H1 (cell line): ENCODE results near the gene ZNF446. TPM values are rescaled to one million over a fixed set of nuclear protein-coding genes. Genes with fewer than 3 reads are reported as not detected.

ENCODE experiments used
- CTCF ChIA-PET: fragments of 300-600 bp; sonication (Branson Sonifier 250); formaldehyde crosslinking; loops from one replicate; lab custom pipeline; 2021; ENCODE audit not compliant: partially characterized antibody; lab: Charles Lee
- POLR2A ChIA-PET: fragments of 300-600 bp; sonication (Branson Sonifier 250); formaldehyde crosslinking; loops from one replicate; lab custom pipeline; 2021; ENCODE audit warnings: inconsistent platforms; ENCODE audit not compliant: partially characterized antibody; lab: Charles Lee
- DNase-seq, 2 experiments: peaks; one replicate each; pipeline versions ENCODE4 v3.0.0 to v3.0.0-alpha.2; 2010 to 2022; ENCODE audit warnings: low spot score in 2 of 2, low read depth in 1 of 2, mixed read lengths in 1 of 2
- FAIRE-seq: peaks from 2 replicates; lab custom pipeline; 2011; peaks lifted over from hg19 to GRCh38; lab: Jason Lieb, UNC
- H2AFZ ChIP-seq: 2 replicates; pipeline ENCODE4 v1.8.1; 2012; ENCODE audit warnings: low read length, inconsistent platforms
- H2AK5ac ChIP-seq: 2 replicates; pipeline ENCODE4 v1.6.1; 2013; ENCODE audit warnings: low read depth, low read length
- H2BK120ac ChIP-seq: replicated peaks from 2 replicates; pipeline ENCODE3; 2013; ENCODE audit warnings: low read depth, low read length, inconsistent platforms
- H2BK12ac ChIP-seq: 2 replicates; pipeline ENCODE4 v1.6.1; 2013; ENCODE audit warnings: low read depth, low read length
- H2BK15ac ChIP-seq: 2 replicates; pipeline ENCODE4 v1.6.1; 2013; ENCODE audit warnings: low read length
- H2BK20ac ChIP-seq: 2 replicates; pipeline ENCODE4 v1.6.1; 2013; ENCODE audit warnings: low read length
- H2BK5ac ChIP-seq: 2 replicates; pipeline ENCODE4 v1.6.1; 2013; ENCODE audit warnings: low read depth, low read length
- H3K14ac ChIP-seq: 2 replicates; pipeline ENCODE4 v1.6.1; 2013; ENCODE audit warnings: inconsistent platforms; ENCODE audit not compliant: insufficient read length
- H3K18ac ChIP-seq: 2 replicates; pipeline ENCODE4 v1.6.1; 2013; ENCODE audit warnings: low read length; ENCODE audit errors: extremely low read depth
- H3K23ac ChIP-seq: 2 replicates; pipeline ENCODE4 v1.6.1; 2013; ENCODE audit warnings: inconsistent platforms; ENCODE audit not compliant: insufficient read length
- H3K23me2 ChIP-seq: 2 replicates; pipeline ENCODE4 v1.6.1; 2013; ENCODE audit warnings: low read depth, low read length
- H3K27ac ChIP-seq: 2 replicates; pipeline ENCODE4 v1.6.1; 2011; ENCODE audit warnings: low read depth, low read length, inconsistent platforms
- H3K27me3 ChIP-seq, 4 experiments: replicated peaks in 1 of 4; 1 replicate in 1 of 4; 2 replicates in 3 of 4; pipeline versions ENCODE4 v1.6.1 to v1.8.1; 2011 to 2013; ENCODE audit warnings: low read length in 3 of 4, mild to moderate bottlenecking in 3 of 4, inconsistent platforms in 2 of 4, mixed read lengths in 2 of 4, moderate library complexity in 1 of 4; ENCODE audit not compliant: control insufficient read depth in 3 of 4, insufficient read depth in 3 of 4; ENCODE audit errors: extremely low read depth in 1 of 4
- H3K36me3 ChIP-seq, 4 experiments: 2 replicates each; pipeline versions ENCODE4 v1.6.1 to v1.8.1; 2011 to 2013; ENCODE audit warnings: mild to moderate bottlenecking in 4 of 4, low read length in 3 of 4, moderate library complexity in 2 of 4, control low read depth in 1 of 4, inconsistent platforms in 1 of 4; ENCODE audit not compliant: insufficient read depth in 4 of 4, control insufficient read depth in 2 of 4
- H3K4ac ChIP-seq: replicated peaks from 2 replicates; pipeline ENCODE3; 2013; ENCODE audit warnings: low read length, low read depth, mixed read lengths, inconsistent platforms; ENCODE audit not compliant: insufficient read length
- H3K4me1 ChIP-seq, 4 experiments: replicated peaks in 1 of 4; 1 replicate in 1 of 4; 2 replicates in 3 of 4; pipeline versions ENCODE4 v1.6.1 to v1.8.1; 2011 to 2013; ENCODE audit warnings: low read length in 3 of 4, inconsistent platforms in 2 of 4, mixed read lengths in 1 of 4; ENCODE audit not compliant: insufficient read depth in 4 of 4, control insufficient read depth in 3 of 4
- H3K4me2 ChIP-seq, 2 experiments: 2 replicates each; pipeline versions ENCODE4 v1.6.1 to v1.8.1; 2011 to 2013; ENCODE audit warnings: low read depth in 2 of 2, low read length in 2 of 2, control low read depth in 1 of 2, inconsistent platforms in 1 of 2, mild to moderate bottlenecking in 1 of 2; ENCODE audit not compliant: insufficient read depth in 1 of 2
- H3K4me3 ChIP-seq, 4 experiments: fragments of 200-600, 300-600 bp in 1 of 4; sonication (generic), shearing (Covaris generic), sonication (Bioruptor Twin) in 1 of 4; 2 replicates each; pipeline versions ENCODE4 v1.5.1 to v1.8.1; 2011 to 2016; ENCODE audit warnings: low read length in 4 of 4, low read depth in 3 of 4, control low read depth in 2 of 4, inconsistent platforms in 2 of 4, mild to moderate bottlenecking in 2 of 4, mixed read lengths in 1 of 4, moderate library complexity in 1 of 4; ENCODE audit not compliant: insufficient read depth in 2 of 4; ENCODE audit errors: extremely low read depth in 1 of 4
- H3K56ac ChIP-seq: replicated peaks from 2 replicates; pipeline ENCODE3; 2013; ENCODE audit warnings: low read depth, mild to moderate bottlenecking, mixed read lengths, low read length, inconsistent platforms; ENCODE audit not compliant: insufficient read length
- H3K79me1 ChIP-seq: 2 replicates; pipeline ENCODE4 v1.6.1; 2013; ENCODE audit warnings: low read depth, low read length, control low read depth
- H3K79me2 ChIP-seq, 2 experiments: 2 replicates each; pipeline versions ENCODE4 v1.6.1 to v1.8.1; 2012 to 2013; ENCODE audit warnings: low read length in 2 of 2, mild to moderate bottlenecking in 2 of 2, inconsistent platforms in 1 of 2; ENCODE audit not compliant: insufficient read depth in 2 of 2, control insufficient read depth in 1 of 2
- H3K9ac ChIP-seq, 4 experiments: replicated peaks in 1 of 4; 1 replicate in 1 of 4; 2 replicates in 3 of 4; pipeline versions ENCODE4 v1.6.1 to v1.8.1; 2011 to 2013; ENCODE audit warnings: low read depth in 3 of 4, low read length in 3 of 4, control low read depth in 2 of 4, mild to moderate bottlenecking in 2 of 4, moderate library complexity in 2 of 4, inconsistent platforms in 1 of 4; ENCODE audit errors: extremely low read depth in 1 of 4
- H3K9me3 ChIP-seq, 2 experiments: 2 replicates each; pipeline versions ENCODE4 v1.6.1 to v1.8.1; 2012 to 2013; ENCODE audit warnings: mild to moderate bottlenecking in 2 of 2, moderate library complexity in 2 of 2, control low read depth in 1 of 2, inconsistent platforms in 1 of 2, low read depth in 1 of 2, low read length in 1 of 2, mixed read lengths in 1 of 2; ENCODE audit not compliant: insufficient read depth in 2 of 2
- H4K20me1 ChIP-seq, 2 experiments: replicated peaks in 1 of 2; 2 replicates each; pipeline versions ENCODE3 to v1.8.1; 2011 to 2013; ENCODE audit warnings: inconsistent platforms in 2 of 2, low read length in 2 of 2, mild to moderate bottlenecking in 1 of 2; ENCODE audit not compliant: insufficient read depth in 2 of 2, control insufficient read depth in 1 of 2
- H4K5ac ChIP-seq: 2 replicates; pipeline ENCODE4 v1.6.1; 2013; ENCODE audit warnings: low read length, low read depth, mixed read lengths, inconsistent platforms; ENCODE audit not compliant: insufficient read length
- H4K8ac ChIP-seq: 2 replicates; pipeline ENCODE4 v1.8.0; 2013; ENCODE audit warnings: mild to moderate bottlenecking, moderate library complexity, low read length, inconsistent platforms; ENCODE audit not compliant: insufficient read depth; ENCODE audit errors: extremely low read depth
- H4K91ac ChIP-seq: replicated peaks from 2 replicates; pipeline ENCODE3; 2013; ENCODE audit warnings: low read length, mixed read lengths, inconsistent platforms; ENCODE audit not compliant: insufficient read length
- BACH1 ChIP-seq: IDR thresholded peaks from 2 replicates; pipeline ENCODE4 v1.6.1; 2012; ENCODE audit warnings: low read length, improper control_type of control experiment
- BRCA1 ChIP-seq: IDR thresholded peaks from 2 replicates; pipeline ENCODE4 v1.6.1; 2012; ENCODE audit warnings: low read depth, low read length, improper control_type of control experiment
- EZH2 ChIP-seq: fragments of 200-600 bp; sonication (generic); IDR thresholded peaks from 2 replicates; pipeline ENCODE4 v1.7.1; 2012; ENCODE audit warnings: low read depth, mild to moderate bottlenecking, moderate library complexity, low read length, inconsistent platforms; ENCODE audit not compliant: severe bottlenecking
- GABPA ChIP-seq: IDR thresholded peaks from 2 replicates; pipeline ENCODE4 v1.6.1; 2011; ENCODE audit warnings: mild to moderate bottlenecking, low read length, moderate library complexity, borderline replicate concordance; ENCODE audit not compliant: insufficient read depth
- JUN ChIP-seq: IDR thresholded peaks from 2 replicates; pipeline ENCODE4 v1.6.1; 2011; ENCODE audit warnings: low read depth, mild to moderate bottlenecking, improper control_type of control experiment, low read length
- KDM5A ChIP-seq: fragments of 200-600 bp; IDR thresholded peaks from 2 replicates; pipeline ENCODE4 v1.7.1; 2012; ENCODE audit warnings: mild to moderate bottlenecking, low read length, inconsistent platforms, mixed read lengths
- RNF2 ChIP-seq: fragments of 200-900, 300-1000 bp; sonication (generic); IDR thresholded peaks from 2 replicates; pipeline ENCODE4 v1.7.1; 2016; ENCODE audit warnings: borderline replicate concordance, low read depth, mild to moderate bottlenecking, antibody characterized with exemption, low read length; ENCODE audit not compliant: poor library complexity, severe bottlenecking; ENCODE audit errors: missing control alignments
- SAP30 ChIP-seq: fragments of 300-600 bp; sonication (generic); IDR thresholded peaks from 2 replicates; pipeline ENCODE4 v1.7.1; 2012; ENCODE audit warnings: low read length, moderate library complexity, mild to moderate bottlenecking, inconsistent platforms; ENCODE audit not compliant: insufficient read depth, insufficient replicate concordance
- SIX5 ChIP-seq: IDR thresholded peaks from 2 replicates; pipeline ENCODE4 v1.6.1; 2011; ENCODE audit warnings: mild to moderate bottlenecking, low read depth, low read length
- TBP ChIP-seq: IDR thresholded peaks from 2 replicates; pipeline ENCODE4 v1.6.1; 2011; ENCODE audit warnings: low read depth, low read length, improper control_type of control experiment
- WGBS, 2 experiments: shearing (Covaris generic) in 1 of 2; methylation state at CpG; one replicate each; pipeline versions ENCODE4 v1.1.6 to v1.1.7; 2013 to 2015; ENCODE audit warnings: low lambda C conversion rate in 2 of 2, mixed read lengths in 2 of 2, inconsistent platforms in 1 of 2, low coverage in 1 of 2, missing lambda C conversion rate in 1 of 2; ENCODE audit not compliant: insufficient replicate concordance in 2 of 2, insufficient coverage in 1 of 2, insufficient read length in 1 of 2; ENCODE audit errors: extremely low coverage in 1 of 2, missing lambda C conversion rate in 1 of 2; 5-methylcytosine and 5-hydroxymethylcytosine counted together
- polyA plus RNA-seq, 7 experiments: library from polyadenylated mRNA; depleted of rRNA in 3 of 7; stranded (reverse) in 5 of 7; unstranded in 2 of 7; fragments of >200 nt in 5 of 7; fragments of 200-250 nt in 2 of 7; gene quantifications; 1 replicate in 5 of 7; 2 replicates in 1 of 7; 4 replicates in 1 of 7; pipeline versions ENCODE4 v1.2.1 to v1.2.3, GENCODE V29; 2011 to 2013; ENCODE audit warnings: missing spikeins in 2 of 7, mixed read lengths in 2 of 7
- total RNA-seq: library from RNA; stranded (reverse); fragmentation: NEBNext Ultra II Directional; extraction: Animal tissue kit (Norgen Biotek cat#: 25700); gene quantifications from 2 replicates; pipeline ENCODE4 v1.2.1, GENCODE V29; 2021

Gene ZNF446
- total and polyA plus RNA-seq, 2 of the 8 experiments (the other 6 are each of a cell fraction or from before 2014, with no cell fraction given) = 4.1 to 5.5 TPM

GRCh38 chr19:58499021-58499927, 23.1 kb downstream of the ZNF446 start:
- no peak overlapping the region for H3K23ac ChIP-seq
- no peak overlapping the region for H2BK120ac ChIP-seq
- no peaks in the 10 kb centered on the region for H3K9me3 ChIP-seq
- H2BK12ac ChIP-seq = no peak overlapping the region
- FAIRE-seq (no peak), DNase-seq (peak; percentile 96 to 99)
- peak overlapping the region in 3 of 4 experiments; percentile 42 to 59 (median 54); a peak in 5 of 7 replicates for H3K9ac ChIP-seq
- peak overlapping the region; percentile 94 for H3K18ac ChIP-seq
- peak overlapping the region; percentile 44; the same call in 1 of the 2 replicates for H3K27ac ChIP-seq
- H3K23me2 ChIP-seq = peaks cover 22% of the 10 kb centered on the region
- peaks cover 0 to 2% of the 10 kb centered on the region in 2 experiments for H4K20me1 ChIP-seq
- peaks cover 0 to 14% (median 7%) of the 10 kb centered on the region in 4 experiments; a peak in 4 of 7 replicates for H3K4me1 ChIP-seq
- H3K79me1 ChIP-seq = peaks cover 8% of the 10 kb centered on the region
- ChIA-PET CTCF (interaction anchor here (1.3 to 4.9 kb wide), 4 partner anchors 14 to 137 kb away, joined by 3 to 27 read pairs (median 8); partner anchors contain the start of genes ZBTB45 and ZNF497), POLR2A (interaction anchor here (0.6 to 3.6 kb wide), 15 partner anchors 10 to 249 kb away, joined by 3 to 14 read pairs (median 3); partner anchors contain the start of genes CHMP2A, SLC27A5, TRIM28 and ZNF584)
- 2% methylated on average over 53 of the region's 60 CpGs; no CpG with 5 or more reads in 1 of the 2 experiments for WGBS, 2 experiments
- H4K5ac ChIP-seq = peak overlapping the region; percentile 19
- peak overlapping the region; percentile 79 for H3K56ac ChIP-seq
- H3K79me2 ChIP-seq = no peaks in the 10 kb centered on the region
- H2AFZ ChIP-seq = peak overlapping the region; percentile 81
- H3K27me3 ChIP-seq = no peaks in the 10 kb centered on the region
- H4K91ac ChIP-seq = peak overlapping the region; percentile 25
- H2AK5ac ChIP-seq = peak overlapping the region; percentile 82; the same call in 1 of the 2 replicates
- H3K4me3 ChIP-seq = peak overlapping the region; percentile 72 to 89 (median 76)
- H4K8ac ChIP-seq = peak overlapping the region; percentile 87
- H3K14ac ChIP-seq = no peak overlapping the region
- no peak overlapping the region for H3K4ac ChIP-seq
- no peaks in the 10 kb centered on the region for H3K36me3 ChIP-seq
- peak overlapping the region; percentile 84 for H2BK5ac ChIP-seq
- H2BK15ac ChIP-seq = 0 out of 2 replicates have a peak overlapping the region, but pooled peaks have one; percentile 92
- peak overlapping the region; percentile 93 to 96 for H3K4me2 ChIP-seq
- no peak overlapping the region for H2BK20ac ChIP-seq
- peak; percentile 31; the same call in 1 of the 2 replicates for TF ChIP-seq SIX5
- TF ChIP-seq TBP = peak; percentile 83
- no peak for TF ChIP-seq BRCA1
- peak; percentile 98 for TF ChIP-seq GABPA
- peak; percentile 59 for TF ChIP-seq SAP30
- TF ChIP-seq RNF2 = no peak
- peak; percentile 51; the same call in 1 of the 2 replicates for TF ChIP-seq BACH1
- peak; percentile 87; the same call in 1 of the 2 replicates for TF ChIP-seq KDM5A
- no peak for TF ChIP-seq EZH2
- no peak for TF ChIP-seq JUN
